GM12878 (cell line): ENCODE data around the gene TSR1. TPM values are rescaled to one million over a fixed set of nuclear protein-coding genes. Genes with fewer than 3 reads are reported as not detected.

Experiments
- ATAC-seq: fragments of 200-7000 bp; cut with Tn5 transposase; 3 replicates; pipeline ENCODE4 v1.9.1; 2020; ENCODE audit warnings: mild to moderate bottlenecking, moderate library complexity
- BruUV-seq: library from RNA; stranded (reverse); fragments of 400-500 nt; replicated peaks from 2 replicates; lab custom pipeline; 2021; lab: Mats Ljungman, UMichigan
- CTCF ChIA-PET: fragments of 300-600 bp; sonication (Branson Sonifier 250); formaldehyde crosslinking; extraction: SDS; loops from one replicate; lab custom pipeline; 2021; ENCODE audit warnings: inconsistent platforms; lab: Yijun Ruan, JAX
- POLR2A ChIA-PET: fragments of 350-600 bp; formaldehyde crosslinking; extraction: SDS; loops from one replicate; lab custom pipeline; 2021; ENCODE audit warnings: inconsistent platforms; lab: Charles Lee
- RAD21 ChIA-PET: fragments of 300-600 bp; sonication (Branson Sonifier 250); formaldehyde crosslinking; loops from one replicate; lab custom pipeline; 2023; ENCODE audit warnings: antibody characterized with exemption; ENCODE audit not compliant: unreplicated experiment; lab: Charles Lee
- SMC1A ChIA-PET: fragments of 300-600 bp; sonication (Branson Sonifier 250); formaldehyde crosslinking; loops from one replicate; lab custom pipeline; 2023; ENCODE audit not compliant: unreplicated experiment, uncharacterized antibody; lab: Charles Lee
- DNase-seq: peaks from one replicate; pipeline ENCODE4 v3.0.0-alpha.2; 2011; ENCODE audit warnings: low read depth, low spot score
- FAIRE-seq: peaks from 3 replicates; lab custom pipeline; 2011; peaks lifted over from hg19 to GRCh38; lab: Jason Lieb, UNC
- H2AFZ ChIP-seq: 2 replicates; pipeline ENCODE4 v1.6.0; 2011; ENCODE audit warnings: low read depth, low read length, control low read depth; ENCODE audit not compliant: control insufficient read depth
- H3K27ac ChIP-seq: 2 replicates; pipeline ENCODE4 v1.5.1; 2011; ENCODE audit warnings: control low read depth; ENCODE audit not compliant: control insufficient read depth, insufficient read depth
- H3K27me3 ChIP-seq, 2 experiments: replicated peaks in 1 of 2; 2 replicates each; pipeline versions ENCODE4 v1.6.0 to v1.6.1; 2011; ENCODE audit warnings: low read length in 1 of 2; ENCODE audit not compliant: control insufficient read depth in 2 of 2, insufficient read depth in 2 of 2
- H3K36me3 ChIP-seq, 2 experiments: 2 replicates each; pipeline ENCODE4 v1.5.1; 2011; ENCODE audit warnings: low read length in 1 of 2; ENCODE audit not compliant: control insufficient read depth in 2 of 2, insufficient read depth in 2 of 2
- H3K4me1 ChIP-seq: 2 replicates; pipeline ENCODE4 v1.6.1; 2011; ENCODE audit warnings: mild to moderate bottlenecking, low read length, moderate library complexity, mixed read lengths; ENCODE audit not compliant: control insufficient read depth, insufficient read depth
- H3K4me2 ChIP-seq: 2 replicates; pipeline ENCODE4 v1.6.0; 2011; ENCODE audit warnings: control low read depth; ENCODE audit not compliant: control insufficient read depth, insufficient read depth
- H3K4me3 ChIP-seq: fragments of 200-600 bp; sonication (generic); 2 replicates; pipeline ENCODE4 v1.5.1; 2016
- H3K79me2 ChIP-seq: 2 replicates; pipeline ENCODE4 v1.6.0; 2011; ENCODE audit warnings: low read length; ENCODE audit not compliant: control insufficient read depth, insufficient read depth
- H3K9ac ChIP-seq: 2 replicates; pipeline ENCODE4 v1.8.0; 2011; ENCODE audit warnings: low read length, control low read depth, mixed read lengths; ENCODE audit not compliant: control insufficient read depth, insufficient read depth
- H3K9me3 ChIP-seq: replicated peaks from 3 replicates; pipeline ENCODE4 v1.5.1; 2011; ENCODE audit warnings: mild to moderate bottlenecking, low read length; ENCODE audit not compliant: control insufficient read depth, insufficient read depth
- H4K20me1 ChIP-seq: 2 replicates; pipeline ENCODE4 v1.6.0; 2011; ENCODE audit not compliant: control insufficient read depth, insufficient read depth
- ATF7 ChIP-seq: fragments of 450-650 bp; IDR thresholded peaks from 2 replicates; pipeline ENCODE4 v1.6.1; 2016; ENCODE audit warnings: low read depth, mild to moderate bottlenecking
- BMI1 ChIP-seq: fragments of 450-650 bp; IDR thresholded peaks from 2 replicates; pipeline ENCODE4 v1.6.1; 2016; ENCODE audit warnings: mild to moderate bottlenecking, moderate library complexity, borderline replicate concordance
- CEBPZ ChIP-seq: fragments of 150-350 bp; IDR thresholded peaks from 2 replicates; pipeline ENCODE4 v1.6.1; 2016; ENCODE audit warnings: low read depth, low read length
- E2F8 ChIP-seq: fragments of 450-650 bp; IDR thresholded peaks from 2 replicates; pipeline ENCODE4 v1.6.1; 2018; ENCODE audit warnings: mild to moderate bottlenecking, low read depth, moderate library complexity; ENCODE audit not compliant: partially characterized antibody
- MLLT1 ChIP-seq: fragments of 450-650 bp; IDR thresholded peaks from 2 replicates; pipeline ENCODE4 v1.6.1; 2016; ENCODE audit warnings: mild to moderate bottlenecking
- NBN ChIP-seq: fragments of 450-650 bp; IDR thresholded peaks from 2 replicates; pipeline ENCODE4 v1.6.1; 2016
- RAD21 ChIP-seq: IDR thresholded peaks from 2 replicates; pipeline ENCODE4 v1.6.1; 2011; ENCODE audit warnings: mild to moderate bottlenecking, low read depth, low read length, moderate library complexity; ENCODE audit not compliant: insufficient read depth
- ZBTB40 ChIP-seq: fragments of 450-650 bp; IDR thresholded peaks from 2 replicates; pipeline ENCODE4 v1.6.1; 2016; ENCODE audit warnings: mild to moderate bottlenecking, moderate library complexity, borderline replicate concordance
- ZNF384 ChIP-seq: IDR thresholded peaks from 2 replicates; pipeline ENCODE4 v1.6.1; 2012; ENCODE audit warnings: low read depth, mild to moderate bottlenecking, low read length, improper control_type of control experiment, borderline replicate concordance
- WGBS: methylation state at CpG from one replicate; pipeline ENCODE4 v1.1.6; 2016; ENCODE audit warnings: low lambda C conversion rate; ENCODE audit not compliant: insufficient replicate concordance, insufficient coverage; ENCODE audit errors: missing lambda C conversion rate; 5-methylcytosine and 5-hydroxymethylcytosine counted together
- in situ Hi-C: fragments of 300-500 bp; cut with MboI; formaldehyde crosslinking; loops from 9 replicates; pipeline ENCODE4 v1.14.3; 2018; ENCODE audit warnings: mixed read lengths
- intact Hi-C: fragments of 100-400 bp; cut with micrococcal nuclease; formaldehyde crosslinking; loops from one replicate; pipeline ENCODE4 v1.14.2; 2022; ENCODE audit not compliant: unreplicated experiment
- polyA plus RNA-seq, 11 experiments: library from polyadenylated mRNA; depleted of rRNA in 4 of 11; unstranded in 6 of 11; stranded (reverse) in 5 of 11; fragments of >200 nt; fragmentation: Nextera tagmentation in 4 of 11; fragmentation: Illumina TruSeq in 1 of 11; extraction: Ambion mirVana in 4 of 11; extraction: Trizol in 1 of 11; gene quantifications; 1 replicate in 1 of 11; 2 replicates in 10 of 11; pipeline versions ENCODE4 v1.2.1 to v1.2.3, GENCODE V29; 2011 to 2016; ENCODE audit warnings: inconsistent platforms in 2 of 11, missing spikeins in 2 of 11, low read depth in 1 of 11
- total RNA-seq, 4 experiments: library from RNA; depleted of rRNA in 3 of 4; stranded (reverse); fragments of >200 nt in 3 of 4; fragmentation: Illumina TruSeq in 1 of 4; extraction: Trizol in 1 of 4; gene quantifications; 2 replicates each; pipeline versions ENCODE4 v1.2.1 to v1.2.3, GENCODE V29; 2013 to 2021

Gene TSR1
- total and polyA plus RNA-seq, 10 of the 15 experiments (the other 5 are each of a cell fraction or from before 2014, with no cell fraction given) = 14.7 to 100 (median 46.9) TPM

- intact Hi-C loops = loop anchor here (2.0 kb wide), 1 partner anchor 38 kb away; no protein-coding TSS in a partner anchor
- Histone ChIP-seq H3K36me3 (peaks cover 14 to 39% of the 10 kb centered on the region in 2 experiments), H3K4me2 (no peak overlapping the region), H3K4me3 (no peak overlapping the region), H3K4me1 (0 out of 2 replicates have a peak, but pooled peaks cover 3% of the 10 kb centered on the region), H3K9ac (no peak overlapping the region), H4K20me1 (no peaks in the 10 kb centered on the region), H3K9me3 (no peaks in the 10 kb centered on the region), H3K27me3 (no peaks in the 10 kb centered on the region), H2AFZ (no peak overlapping the region), H3K79me2 (no peaks in the 10 kb centered on the region), H3K27ac (peak overlapping the region; percentile 37)
- peak; percentile 50; the same call in 2 of the 3 replicates for ATAC-seq
- RAD21 ChIA-PET = interaction anchor here (0.7 to 5.2 kb wide), 17 partner anchors 21 to 727 kb away, joined by 3 to 63 read pairs (median 4); partner anchors contain the start of genes HIC1, SMG6 and SRR
- POLR2A ChIA-PET = interaction anchor here (0.5 to 1.2 kb wide), 4 partner anchors 14 to 224 kb away, joined by 3 read pairs; no protein-coding TSS in a partner anchor
- BruUV-seq = no TSS peak
- in situ Hi-C loops = no loop called here
- peak; percentile 92 for FAIRE-seq
- DNase-seq = no peak
- SMC1A ChIA-PET = interaction anchor here (0.7 to 7.2 kb wide), 22 partner anchors 10 to 561 kb away, joined by 3 to 74 read pairs (median 5); partner anchors contain the start of gene HIC1
- 41% methylated on average over 7 of the region's 7 CpGs for WGBS
- CTCF ChIA-PET = interaction anchor here (0.7 to 10.0 kb wide), 29 partner anchors 12 to 613 kb away, joined by 3 to 109 read pairs (median 5); partner anchors contain the start of gene HIC1
- TF ChIP-seq ZNF384 (peak; percentile 99), MLLT1 (0 out of 2 replicates have a peak, but pooled peaks have one; percentile 46), BMI1 (no peak), ZBTB40 (peak; percentile 40; the same call in 1 of the 2 replicates), RAD21 (peak; percentile 73), E2F8 (peak; percentile 70), NBN (peak; percentile 73; the same call in 1 of the 2 replicates), CEBPZ (no peak), ATF7 (peak; percentile 44; the same call in 1 of the 2 replicates)
Observed at GRCh38 chr17:2282297-2282873, 53.9 kb downstream of the TSR1 start.
